22Rv1 (cell line): Measurements from ENCODE around the gene RPL3.
"Not testable (repeated sequence)": the region's sequence is repeated elsewhere in the genome, so short reads cannot be mapped to it uniquely, and the experiment has no call there.

ENCODE experiments used
- ZFX ChIP-seq: fragments of 450-650 bp; IDR thresholded peaks from 2 replicates; pipeline ENCODE4 v1.6.1; 2017; ENCODE audit warnings: antibody characterized with exemption, borderline replicate concordance
- TF ChIP-seq, protein P1 (sequence below): fragments of 450-650 bp; IDR thresholded peaks from 2 replicates; pipeline ENCODE4 v1.5.1; 2017; ENCODE audit warnings: mild to moderate bottlenecking

DNA sequence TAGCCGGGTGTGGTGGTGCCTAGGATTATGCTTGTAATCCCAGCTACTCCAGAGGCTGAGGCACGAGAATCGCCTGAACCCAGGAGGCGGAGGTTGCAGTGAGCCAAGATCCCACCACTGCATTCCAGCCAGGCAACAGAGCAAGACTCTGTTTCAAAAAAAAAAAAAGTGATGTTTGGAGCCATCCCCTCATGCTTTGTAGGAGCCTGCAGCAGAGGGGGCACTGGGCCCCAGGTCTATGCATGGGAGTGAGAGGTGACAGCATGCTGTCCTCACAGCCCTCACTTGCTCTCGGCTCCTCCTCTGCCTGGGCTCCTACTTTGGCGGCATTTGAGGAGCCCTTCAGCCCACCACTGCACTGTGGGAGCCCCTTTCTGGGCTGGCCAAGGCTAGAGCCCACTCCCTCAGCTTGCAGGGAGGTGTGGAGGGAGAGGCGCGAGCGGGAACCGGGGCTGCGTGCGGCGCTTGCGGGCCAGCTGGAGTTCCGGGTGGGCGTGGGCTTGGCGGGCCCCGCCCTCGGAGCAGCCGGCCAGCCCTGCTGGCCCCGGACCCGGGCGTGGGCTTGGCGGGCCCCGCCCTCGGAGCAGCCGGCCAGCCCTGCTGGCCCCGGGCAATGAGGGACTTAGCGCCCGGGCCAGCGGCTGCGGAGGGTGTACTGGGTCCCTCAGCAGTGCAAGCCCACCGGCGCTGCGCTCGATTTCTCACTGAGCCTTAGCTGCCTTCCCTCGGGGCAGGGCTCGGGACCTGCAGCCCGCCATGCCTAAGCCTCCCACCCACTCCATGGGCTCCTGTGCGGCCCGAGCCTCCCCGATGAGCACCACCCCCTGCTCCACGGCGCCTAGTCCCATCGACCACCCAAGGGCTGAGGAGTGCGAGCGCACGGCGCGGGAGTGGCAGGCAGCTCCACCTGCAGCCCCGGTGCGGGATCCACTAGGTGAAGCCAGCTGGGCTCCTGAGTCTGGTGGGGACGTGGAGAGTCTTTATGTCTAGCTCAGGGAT is 38.0 kb upstream of the RPL3 start:
- TF ChIP-seq, protein P1, sequence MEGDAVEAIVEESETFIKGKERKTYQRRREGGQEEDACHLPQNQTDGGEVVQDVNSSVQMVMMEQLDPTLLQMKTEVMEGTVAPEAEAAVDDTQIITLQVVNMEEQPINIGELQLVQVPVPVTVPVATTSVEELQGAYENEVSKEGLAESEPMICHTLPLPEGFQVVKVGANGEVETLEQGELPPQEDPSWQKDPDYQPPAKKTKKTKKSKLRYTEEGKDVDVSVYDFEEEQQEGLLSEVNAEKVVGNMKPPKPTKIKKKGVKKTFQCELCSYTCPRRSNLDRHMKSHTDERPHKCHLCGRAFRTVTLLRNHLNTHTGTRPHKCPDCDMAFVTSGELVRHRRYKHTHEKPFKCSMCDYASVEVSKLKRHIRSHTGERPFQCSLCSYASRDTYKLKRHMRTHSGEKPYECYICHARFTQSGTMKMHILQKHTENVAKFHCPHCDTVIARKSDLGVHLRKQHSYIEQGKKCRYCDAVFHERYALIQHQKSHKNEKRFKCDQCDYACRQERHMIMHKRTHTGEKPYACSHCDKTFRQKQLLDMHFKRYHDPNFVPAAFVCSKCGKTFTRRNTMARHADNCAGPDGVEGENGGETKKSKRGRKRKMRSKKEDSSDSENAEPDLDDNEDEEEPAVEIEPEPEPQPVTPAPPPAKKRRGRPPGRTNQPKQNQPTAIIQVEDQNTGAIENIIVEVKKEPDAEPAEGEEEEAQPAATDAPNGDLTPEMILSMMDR = not testable (repeated sequence)
- TF ChIP-seq ZFX = not testable (repeated sequence)
